GM12874 (cell line): Measurements from ENCODE around the gene FCRL3.

ENCODE experiments used
- CTCF ChIP-seq: IDR thresholded peaks from 2 replicates; pipeline ENCODE4 v1.5.1; 2011; ENCODE audit warnings: low read depth, mild to moderate bottlenecking, control low read depth, low read length, moderate library complexity; ENCODE audit not compliant: insufficient read depth

Gene FCRL3

GRCh38 chr1:157641177-157641576 is 59.4 kb downstream of the FCRL3 start:
- TF ChIP-seq CTCF, result no peak

- no peak for TF ChIP-seq CTCF
Measured at GRCh38 chr1:157639800-157640199, 60.8 kb downstream of the FCRL3 start.

GRCh38 chr1:157628773-157629172 is 71.8 kb downstream of the FCRL3 start:
- no peak for TF ChIP-seq CTCF
